HG02885 (cell line): ENCODE data around the gene SERINC2.

Source experiments
- ATAC-seq: cut with Tn5 transposase; IDR thresholded peaks from one replicate; pipeline ENCODE4 v1.9.1; 2021; ENCODE audit warnings: mild to moderate bottlenecking; ENCODE audit not compliant: unreplicated experiment, poor library complexity

SERINC2 gene

GRCh38 chr1:31410871-31411270 is 2.1 kb upstream of the SERINC2 start:
- no peak for ATAC-seq

- no peak for ATAC-seq
These were observed 808 bp upstream of the SERINC2 start for GRCh38 chr1:31412205-31412604.

- ATAC-seq = no peak
These were observed 490 bp downstream of the SERINC2 start for GRCh38 chr1:31413405-31414001.

- no peak for ATAC-seq
These were observed 2.0 kb downstream of the SERINC2 start for GRCh38 chr1:31414980-31415370.

- ATAC-seq = no peak
These were observed 2.6 kb downstream of the SERINC2 start for GRCh38 chr1:31415658-31416057.

- no peak for ATAC-seq
These were observed 3.2 kb downstream of the SERINC2 start for GRCh38 chr1:31416101-31416736.

- ATAC-seq = no peak
These were observed 4.1 kb downstream of the SERINC2 start for GRCh38 chr1:31417148-31417547.

GRCh38 chr1:31418626-31419323 is 5.8 kb downstream of the SERINC2 start:
- no peak for ATAC-seq

- no peak for ATAC-seq
These were observed 7.7 kb downstream of the SERINC2 start for GRCh38 chr1:31420716-31421115.

GRCh38 chr1:31421371-31422040 is 8.5 kb downstream of the SERINC2 start:
- no peak for ATAC-seq

- ATAC-seq = no peak
These were observed 9.7 kb downstream of the SERINC2 start for GRCh38 chr1:31422505-31423319.

- ATAC-seq = peak; percentile 77
These were observed 10.5 kb downstream of the SERINC2 start for GRCh38 chr1:31423418-31423947.

- no peak for ATAC-seq
These were observed 11.6 kb downstream of the SERINC2 start for GRCh38 chr1:31424568-31424967.

GRCh38 chr1:31425301-31426081 is 12.5 kb downstream of the SERINC2 start:
- ATAC-seq = no peak

- ATAC-seq = no peak
These were observed 13.4 kb downstream of the SERINC2 start for GRCh38 chr1:31426249-31426922.

- ATAC-seq = no peak
These were observed 14.3 kb downstream of the SERINC2 start for GRCh38 chr1:31427322-31427721.

GRCh38 chr1:31428436-31429221 is 15.6 kb downstream of the SERINC2 start:
- no peak for ATAC-seq

GRCh38 chr1:31429583-31429982 is 16.6 kb downstream of the SERINC2 start:
- ATAC-seq = no peak
